CD14-positive monocyte (primary cell): Measurements from ENCODE around the gene SLC37A3. TPM values are rescaled to one million over a fixed set of nuclear protein-coding genes. Genes with fewer than 3 reads are reported as not detected.

Experiments
- DNase-seq, 3 donors: peaks; one replicate each; pipeline ENCODE4 v3.0.0-alpha.2; 2011 to 2022
- H2AFZ ChIP-seq: 2 replicates; pipeline ENCODE4 v1.6.0; 2012; ENCODE audit warnings: mild to moderate bottlenecking, low read depth, low read length, inconsistent platforms; ENCODE audit not compliant: insufficient read depth, poor library complexity, severe bottlenecking
- H3K27ac ChIP-seq, 2 donors: 1 replicate in 1 of 2; 2 replicates in 1 of 2; pipeline ENCODE4 v1.5.1; 2012 to 2013; ENCODE audit warnings: low read length in 2 of 2, control low read depth in 1 of 2, inconsistent platforms in 1 of 2, low read depth in 1 of 2, mild to moderate bottlenecking in 1 of 2
- H3K27me3 ChIP-seq, 2 donors: one replicate each; pipeline versions ENCODE4 v1.6.0 to v1.6.1; 2011 to 2013; ENCODE audit warnings: low read length in 2 of 2; ENCODE audit not compliant: control insufficient read depth in 2 of 2, insufficient read depth in 2 of 2
- H3K36me3 ChIP-seq, 2 donors: replicated peaks in 1 of 2; 1 replicate in 1 of 2; 2 replicates in 1 of 2; pipeline versions ENCODE4 v1.5.1 to v1.6.1; 2012 to 2013; ENCODE audit warnings: low read length in 2 of 2, control low read depth in 1 of 2, inconsistent platforms in 1 of 2, mild to moderate bottlenecking in 1 of 2; ENCODE audit not compliant: insufficient read depth in 2 of 2, control insufficient read depth in 1 of 2
- H3K4me1 ChIP-seq, 2 donors: 1 replicate in 1 of 2; 2 replicates in 1 of 2; pipeline versions ENCODE4 v1.5.1 to v1.6.1; 2012 to 2013; ENCODE audit warnings: low read length in 2 of 2, control low read depth in 1 of 2, inconsistent platforms in 1 of 2, mild to moderate bottlenecking in 1 of 2, moderate library complexity in 1 of 2; ENCODE audit not compliant: insufficient read depth in 2 of 2, control insufficient read depth in 1 of 2
- H3K4me2 ChIP-seq: replicated peaks from 2 replicates; pipeline ENCODE3; 2012; ENCODE audit warnings: low read length, moderate library complexity, mild to moderate bottlenecking; ENCODE audit not compliant: poor library complexity, severe bottlenecking; ENCODE audit errors: extremely low read depth
- H3K4me3 ChIP-seq, 3 experiments: fragments of 200-600 bp in 1 of 3; sonication (generic) in 1 of 3; replicated peaks in 1 of 3; 1 replicate in 2 of 3; 2 replicates in 1 of 3; pipeline ENCODE4 v1.5.1; 2011 to 2013; ENCODE audit warnings: low read length in 3 of 3, mild to moderate bottlenecking in 3 of 3, control low read depth in 2 of 3, low read depth in 2 of 3, inconsistent platforms in 1 of 3, moderate library complexity in 1 of 3
- H3K79me2 ChIP-seq: 2 replicates; pipeline ENCODE4 v1.6.0; 2012; ENCODE audit warnings: mild to moderate bottlenecking, control low read depth, inconsistent platforms, low read length, moderate library complexity; ENCODE audit not compliant: insufficient read depth
- H3K9ac ChIP-seq: 2 replicates; pipeline ENCODE4 v1.6.0; 2017; ENCODE audit warnings: low read length, mild to moderate bottlenecking; ENCODE audit not compliant: insufficient read depth, poor library complexity, severe bottlenecking
- H3K9me3 ChIP-seq, 2 donors: replicated peaks in 1 of 2; 1 replicate in 1 of 2; 2 replicates in 1 of 2; pipeline versions ENCODE4 v1.5.1 to v1.6.1; 2012 to 2013; ENCODE audit warnings: low read length in 2 of 2, control low read depth in 1 of 2; ENCODE audit not compliant: control insufficient read depth in 1 of 2, insufficient read depth in 1 of 2
- H4K20me1 ChIP-seq: 2 replicates; pipeline ENCODE4 v1.6.0; 2012; ENCODE audit warnings: mild to moderate bottlenecking, low read length, control low read depth, moderate library complexity; ENCODE audit not compliant: insufficient read depth
- H3K27ac Mint-ChIP-seq, 7 donors: one replicate each; pipeline ENCODE4 v1.8.0; 2020; ENCODE audit warnings: mild to moderate bottlenecking in 7 of 7, mixed read lengths in 7 of 7, moderate library complexity in 6 of 7, inconsistent platforms in 2 of 7
- H3K27me3 Mint-ChIP-seq, 3 donors: one replicate each; pipeline ENCODE4 v1.8.0; 2021 to 2022; ENCODE audit warnings: low read depth in 3 of 3, mild to moderate bottlenecking in 3 of 3, mixed read lengths in 3 of 3, moderate library complexity in 3 of 3, inconsistent platforms in 1 of 3
- H3K36me3 Mint-ChIP-seq, 2 donors: one replicate each; pipeline ENCODE4 v1.8.0; 2020; ENCODE audit warnings: mixed read lengths in 2 of 2, inconsistent platforms in 1 of 2, mild to moderate bottlenecking in 1 of 2
- H3K4me1 Mint-ChIP-seq: one replicate; pipeline ENCODE4 v1.8.0; 2020; ENCODE audit warnings: mild to moderate bottlenecking, mixed read lengths
- H3K4me3 Mint-ChIP-seq, 2 donors: one replicate each; pipeline ENCODE4 v1.8.0; 2020; ENCODE audit warnings: mild to moderate bottlenecking in 2 of 2, mixed read lengths in 2 of 2, moderate library complexity in 1 of 2
- H3K9me3 Mint-ChIP-seq, 7 donors: one replicate each; pipeline ENCODE4 v1.8.0; 2020 to 2022; ENCODE audit warnings: mixed read lengths in 7 of 7, mild to moderate bottlenecking in 6 of 7, moderate library complexity in 6 of 7, inconsistent platforms in 2 of 7
- CTCF ChIP-seq: fragments of 200-600 bp; IDR thresholded peaks from one replicate; pipeline ENCODE4 v1.8.0; 2022; ENCODE audit warnings: antibody characterized with exemption, mild to moderate bottlenecking
- WGBS: methylation state at CpG from one replicate; pipeline ENCODE4 v1.1.5; 2013; ENCODE audit warnings: missing lambda C conversion rate; ENCODE audit not compliant: insufficient coverage; 5-methylcytosine and 5-hydroxymethylcytosine counted together
- intact Hi-C, 2 donors: fragments of 100-400 bp; cut with micrococcal nuclease; formaldehyde crosslinking; loops; one replicate each; pipeline versions ENCODE4 v1.15.0 to v1.15.1; 2023
- polyA plus RNA-seq, 3 donors: library from polyadenylated mRNA; depleted of rRNA in 1 of 3; unstranded in 2 of 3; stranded (reverse) in 1 of 3; fragments of 300-500 nt in 2 of 3; fragments of >200 nt in 1 of 3; fragmentation: Illumina TruSeq in 2 of 3; gene quantifications; 1 replicate in 2 of 3; 2 replicates in 1 of 3; pipeline ENCODE4 v1.2.3, GENCODE V29; 2012 to 2021

The SLC37A3 gene
- polyA plus RNA-seq, 3 donors: 3.1 to 26.1 (median 5.2) TPM

- Histone ChIP-seq H2AFZ (no peak overlapping the region), H3K9me3 (no peaks in the 10 kb centered on the region), H3K36me3 (no peaks in the 10 kb centered on the region), H3K4me2 (no peak overlapping the region), H4K20me1 (no peaks in the 10 kb centered on the region), H3K27ac (no peak overlapping the region), H3K9ac (no peak overlapping the region), H3K4me3 (no peak overlapping the region), H3K79me2 (no peaks in the 10 kb centered on the region), H3K4me1 (no peaks in the 10 kb centered on the region), H3K27me3 (peaks cover 0 to 9% of the 10 kb centered on the region in 2 donors)
- no peak overlapping the region for H3K4me3 Mint-ChIP-seq
- TF ChIP-seq CTCF: no peak
- DNase-seq: no peak
- intact Hi-C loops: no loop called here
- H3K27ac Mint-ChIP-seq: no peak overlapping the region
- H3K27me3 Mint-ChIP-seq: peaks cover 3 to 25% (median 25%) of the 10 kb centered on the region in 3 donors
- H3K36me3 Mint-ChIP-seq: no peaks in the 10 kb centered on the region
- H3K4me1 Mint-ChIP-seq: no peaks in the 10 kb centered on the region
- H3K9me3 Mint-ChIP-seq: peaks cover 0 to 2% (median 0%) of the 10 kb centered on the region in 7 donors
- 86% methylated on average over 1 of the region's 3 CpGs for WGBS
These were observed 41.0 kb upstream of the SLC37A3 start for GRCh38 chr7:140439359-140439758.

- no peak for DNase-seq
- Histone ChIP-seq H3K9ac (no peak overlapping the region), H3K27ac (no peak overlapping the region), H3K4me3 (no peak overlapping the region), H4K20me1 (no peaks in the 10 kb centered on the region), H3K9me3 (no peaks in the 10 kb centered on the region), H3K4me2 (no peak overlapping the region), H3K4me1 (no peaks in the 10 kb centered on the region), H3K36me3 (no peaks in the 10 kb centered on the region), H3K79me2 (no peaks in the 10 kb centered on the region), H2AFZ (no peak overlapping the region), H3K27me3 (peaks cover 0 to 9% of the 10 kb centered on the region in 2 donors)
- peaks cover 0 to 6% (median 0%) of the 10 kb centered on the region in 7 donors for H3K9me3 Mint-ChIP-seq
- H3K4me1 Mint-ChIP-seq: no peaks in the 10 kb centered on the region
- 73% methylated on average over 51 of the region's 51 CpGs for WGBS
- H3K4me3 Mint-ChIP-seq: peak overlapping the region in 1 of 2 donors; percentile 15
- no peak for TF ChIP-seq CTCF
- intact Hi-C loops: no loop called here
- no peak overlapping the region for H3K27ac Mint-ChIP-seq
- H3K36me3 Mint-ChIP-seq: no peaks in the 10 kb centered on the region
- peaks cover 3 to 31% (median 25%) of the 10 kb centered on the region in 3 donors for H3K27me3 Mint-ChIP-seq
These were observed 37.0 kb upstream of the SLC37A3 start for GRCh38 chr7:140435252-140435895.
